WTC11 (cell line): ENCODE results near the gene HES2. TPM values are rescaled to one million over a fixed set of nuclear protein-coding genes. Genes with fewer than 3 reads are reported as not detected.
"Not testable (repeated sequence)": the region's sequence is repeated elsewhere in the genome, so short reads cannot be mapped to it uniquely, and the experiment has no call there.

ENCODE experiments used
- ATAC-seq: fragments of 200-7000 bp; cut with Tn5 transposase; 2 replicates; pipeline ENCODE4 v1.10.0; 2021; ENCODE audit warnings: mild to moderate bottlenecking, moderate library complexity
- CTCF ChIA-PET: fragments of 300-600 bp; sonication (Branson Sonifier 250); formaldehyde crosslinking; loops from one replicate; lab custom pipeline; 2021; ENCODE audit warnings: antibody characterized with exemption; lab: Charles Lee
- POLR2A ChIA-PET: fragments of 350-600 bp; sonication (Branson Sonifier 250); formaldehyde crosslinking; loops from one replicate; lab custom pipeline; 2021; ENCODE audit warnings: antibody characterized with exemption; lab: Charles Lee
- DNase-seq: peaks from one replicate; pipeline ENCODE4 v3.0.0; 2021; ENCODE audit warnings: low spot score
- H3K27ac Mint-ChIP-seq: 2 replicates; pipeline ENCODE4 v1.8.0; 2021; ENCODE audit warnings: mixed read lengths
- H3K27me3 Mint-ChIP-seq: 2 replicates; pipeline ENCODE4 v1.8.0; 2021; ENCODE audit warnings: low read depth, mild to moderate bottlenecking, moderate library complexity, mixed read lengths
- H3K36me3 Mint-ChIP-seq: 2 replicates; pipeline ENCODE4 v1.8.0; 2021; ENCODE audit warnings: mixed read lengths
- H3K4me1 Mint-ChIP-seq: 2 replicates; pipeline ENCODE4 v1.8.0; 2022; ENCODE audit warnings: mixed read lengths
- H3K4me3 Mint-ChIP-seq: 2 replicates; pipeline ENCODE4 v1.8.0; 2021; ENCODE audit warnings: mild to moderate bottlenecking, moderate library complexity, mixed read lengths
- H3K9me3 Mint-ChIP-seq: 2 replicates; pipeline ENCODE4 v1.8.0; 2021; ENCODE audit warnings: mixed read lengths
- ATF1 ChIP-seq: sonication (generic); formaldehyde crosslinking; IDR thresholded peaks from 2 replicates; pipeline ENCODE4 v1.8.1; 2023; ENCODE audit warnings: mild to moderate bottlenecking, moderate library complexity, missing genetic modification reagents
- RELA ChIP-seq: sonication (generic); formaldehyde crosslinking; IDR thresholded peaks from 2 replicates; pipeline ENCODE4 v1.8.1; 2022; ENCODE audit warnings: missing genetic modification reagents, mild to moderate bottlenecking, borderline replicate concordance
- total RNA-seq: library from RNA; stranded (reverse); gene quantifications from 3 replicates; pipeline ENCODE4 v1.2.3, GENCODE V29; 2021
- TF ChIP-seq, protein P1 (sequence below): sonication (generic); formaldehyde crosslinking; IDR thresholded peaks from 2 replicates; pipeline ENCODE4 v1.8.0; 2023; ENCODE audit warnings: mild to moderate bottlenecking, missing genetic modification reagents
- TF ChIP-seq, protein P2 (sequence below): sonication (generic); formaldehyde crosslinking; IDR thresholded peaks from 2 replicates; pipeline ENCODE4 v1.8.0; 2023; ENCODE audit warnings: missing genetic modification reagents, mild to moderate bottlenecking, borderline replicate concordance
- TF ChIP-seq, protein P3 (sequence below): fragments of 200-600 bp; IDR thresholded peaks from 2 replicates; pipeline ENCODE4 v1.8.0; 2022; ENCODE audit warnings: antibody characterized with exemption
- TF ChIP-seq, protein P4 (sequence below): sonication (generic); formaldehyde crosslinking; IDR thresholded peaks from 2 replicates; pipeline ENCODE4 v1.8.0; 2023; ENCODE audit warnings: missing genetic modification reagents
- TF ChIP-seq, protein P5 (sequence below): sonication (generic); formaldehyde crosslinking; IDR thresholded peaks from 2 replicates; pipeline ENCODE4 v1.8.0; 2022; ENCODE audit warnings: mild to moderate bottlenecking, missing genetic modification reagents

Gene HES2
- total RNA-seq, 1 experiment from 2014 or later = 2.7 TPM

DNA sequence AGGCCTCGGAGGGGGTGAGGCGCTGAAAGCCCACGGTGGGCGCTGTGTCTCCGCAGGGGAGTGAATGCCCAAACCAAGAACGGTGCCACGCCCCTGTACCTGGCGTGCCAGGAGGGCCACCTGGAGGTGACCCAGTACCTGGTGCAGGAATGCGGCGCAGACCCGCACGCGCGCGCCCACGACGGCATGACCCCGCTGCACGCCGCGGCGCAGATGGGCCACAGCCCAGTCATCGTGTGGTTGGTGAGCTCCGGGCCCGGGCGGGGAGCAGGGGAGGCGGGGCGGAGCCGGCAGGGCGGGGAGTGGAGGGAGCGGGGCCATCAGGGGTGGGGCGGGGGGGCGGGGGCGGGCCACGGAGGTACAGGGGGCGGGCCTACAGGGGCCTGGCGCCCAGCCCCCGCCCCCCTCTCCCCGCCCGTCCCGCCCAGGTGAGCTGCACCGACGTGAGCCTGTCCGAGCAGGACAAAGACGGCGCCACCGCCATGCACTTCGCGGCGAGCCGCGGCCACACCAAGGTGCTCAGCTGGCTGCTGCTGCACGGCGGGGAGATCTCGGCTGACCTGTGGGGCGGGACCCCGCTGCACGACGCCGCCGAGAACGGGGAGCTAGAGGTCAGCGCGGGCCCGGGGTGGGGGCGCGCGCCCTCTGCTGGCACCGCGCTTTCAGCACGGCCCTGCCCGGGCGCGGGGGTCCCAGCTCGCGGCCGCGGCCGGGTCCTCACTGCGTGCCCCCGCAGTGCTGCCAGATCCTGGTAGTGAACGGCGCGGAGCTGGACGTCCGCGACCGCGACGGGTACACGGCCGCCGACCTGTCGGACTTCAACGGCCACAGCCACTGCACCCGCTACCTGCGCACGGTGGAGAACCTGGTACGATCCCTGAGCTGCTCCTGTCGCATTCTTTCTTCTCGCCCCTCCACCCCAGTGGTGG, 20.7 kb upstream of the HES2 start (continued):
- TF ChIP-seq, protein P1, sequence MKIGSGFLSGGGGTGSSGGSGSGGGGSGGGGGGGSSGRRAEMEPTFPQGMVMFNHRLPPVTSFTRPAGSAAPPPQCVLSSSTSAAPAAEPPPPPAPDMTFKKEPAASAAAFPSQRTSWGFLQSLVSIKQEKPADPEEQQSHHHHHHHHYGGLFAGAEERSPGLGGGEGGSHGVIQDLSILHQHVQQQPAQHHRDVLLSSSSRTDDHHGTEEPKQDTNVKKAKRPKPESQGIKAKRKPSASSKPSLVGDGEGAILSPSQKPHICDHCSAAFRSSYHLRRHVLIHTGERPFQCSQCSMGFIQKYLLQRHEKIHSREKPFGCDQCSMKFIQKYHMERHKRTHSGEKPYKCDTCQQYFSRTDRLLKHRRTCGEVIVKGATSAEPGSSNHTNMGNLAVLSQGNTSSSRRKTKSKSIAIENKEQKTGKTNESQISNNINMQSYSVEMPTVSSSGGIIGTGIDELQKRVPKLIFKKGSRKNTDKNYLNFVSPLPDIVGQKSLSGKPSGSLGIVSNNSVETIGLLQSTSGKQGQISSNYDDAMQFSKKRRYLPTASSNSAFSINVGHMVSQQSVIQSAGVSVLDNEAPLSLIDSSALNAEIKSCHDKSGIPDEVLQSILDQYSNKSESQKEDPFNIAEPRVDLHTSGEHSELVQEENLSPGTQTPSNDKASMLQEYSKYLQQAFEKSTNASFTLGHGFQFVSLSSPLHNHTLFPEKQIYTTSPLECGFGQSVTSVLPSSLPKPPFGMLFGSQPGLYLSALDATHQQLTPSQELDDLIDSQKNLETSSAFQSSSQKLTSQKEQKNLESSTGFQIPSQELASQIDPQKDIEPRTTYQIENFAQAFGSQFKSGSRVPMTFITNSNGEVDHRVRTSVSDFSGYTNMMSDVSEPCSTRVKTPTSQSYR (CRISPR knock-in tag) = no peak
- TF ChIP-seq RELA (CRISPR knock-in tag) = no peak
- TF ChIP-seq, all 79 proteins: peak for 7

DNA sequence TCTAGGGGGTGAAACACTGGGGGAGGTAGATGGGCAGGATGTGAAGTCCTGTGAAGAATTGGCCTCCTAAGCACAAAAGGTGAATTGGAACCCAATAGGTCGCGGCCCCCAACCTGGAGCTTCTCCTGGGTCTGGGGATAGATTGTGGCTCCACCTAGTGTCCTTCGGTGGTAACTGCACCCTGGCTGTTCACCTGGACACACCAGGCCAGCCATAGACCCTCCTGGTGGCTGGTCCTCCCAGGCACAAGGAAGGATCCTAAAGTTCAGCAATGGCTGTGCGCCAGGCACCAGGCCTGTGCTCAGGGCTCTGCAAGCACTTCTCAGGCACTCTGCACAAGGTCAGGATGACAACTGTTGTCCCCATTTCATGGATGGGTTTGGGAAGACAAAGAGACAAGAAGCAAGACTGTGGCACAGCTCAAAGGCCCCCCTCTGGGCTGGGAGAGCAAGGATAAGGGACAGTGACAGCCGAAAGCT, 18.4 kb upstream of the HES2 start:
- ATAC-seq (peak; percentile 78), DNase-seq (peak; percentile 94)
- no peaks in the 10 kb centered on the region for H3K9me3 Mint-ChIP-seq
- peak overlapping the region; percentile 44; the same call in 1 of the 2 replicates for H3K4me3 Mint-ChIP-seq
- H3K27me3 Mint-ChIP-seq = peaks cover 33% of the 10 kb centered on the region
- ChIA-PET CTCF (interaction anchor here (0.5 to 6.3 kb wide), 73 partner anchors 8 to 444 kb away, joined by 3 to 281 read pairs (median 5); partner anchors contain the start of genes ACOT7, ESPN, GPR153 and HES2), POLR2A (interaction anchor here (0.6 kb wide), 1 partner anchor 192 kb away, joined by 3 read pairs; no protein-coding TSS in a partner anchor)
- H3K4me1 Mint-ChIP-seq = peaks cover 28% of the 10 kb centered on the region
- H3K36me3 Mint-ChIP-seq = no peaks in the 10 kb centered on the region
- TF ChIP-seq, protein P2, sequence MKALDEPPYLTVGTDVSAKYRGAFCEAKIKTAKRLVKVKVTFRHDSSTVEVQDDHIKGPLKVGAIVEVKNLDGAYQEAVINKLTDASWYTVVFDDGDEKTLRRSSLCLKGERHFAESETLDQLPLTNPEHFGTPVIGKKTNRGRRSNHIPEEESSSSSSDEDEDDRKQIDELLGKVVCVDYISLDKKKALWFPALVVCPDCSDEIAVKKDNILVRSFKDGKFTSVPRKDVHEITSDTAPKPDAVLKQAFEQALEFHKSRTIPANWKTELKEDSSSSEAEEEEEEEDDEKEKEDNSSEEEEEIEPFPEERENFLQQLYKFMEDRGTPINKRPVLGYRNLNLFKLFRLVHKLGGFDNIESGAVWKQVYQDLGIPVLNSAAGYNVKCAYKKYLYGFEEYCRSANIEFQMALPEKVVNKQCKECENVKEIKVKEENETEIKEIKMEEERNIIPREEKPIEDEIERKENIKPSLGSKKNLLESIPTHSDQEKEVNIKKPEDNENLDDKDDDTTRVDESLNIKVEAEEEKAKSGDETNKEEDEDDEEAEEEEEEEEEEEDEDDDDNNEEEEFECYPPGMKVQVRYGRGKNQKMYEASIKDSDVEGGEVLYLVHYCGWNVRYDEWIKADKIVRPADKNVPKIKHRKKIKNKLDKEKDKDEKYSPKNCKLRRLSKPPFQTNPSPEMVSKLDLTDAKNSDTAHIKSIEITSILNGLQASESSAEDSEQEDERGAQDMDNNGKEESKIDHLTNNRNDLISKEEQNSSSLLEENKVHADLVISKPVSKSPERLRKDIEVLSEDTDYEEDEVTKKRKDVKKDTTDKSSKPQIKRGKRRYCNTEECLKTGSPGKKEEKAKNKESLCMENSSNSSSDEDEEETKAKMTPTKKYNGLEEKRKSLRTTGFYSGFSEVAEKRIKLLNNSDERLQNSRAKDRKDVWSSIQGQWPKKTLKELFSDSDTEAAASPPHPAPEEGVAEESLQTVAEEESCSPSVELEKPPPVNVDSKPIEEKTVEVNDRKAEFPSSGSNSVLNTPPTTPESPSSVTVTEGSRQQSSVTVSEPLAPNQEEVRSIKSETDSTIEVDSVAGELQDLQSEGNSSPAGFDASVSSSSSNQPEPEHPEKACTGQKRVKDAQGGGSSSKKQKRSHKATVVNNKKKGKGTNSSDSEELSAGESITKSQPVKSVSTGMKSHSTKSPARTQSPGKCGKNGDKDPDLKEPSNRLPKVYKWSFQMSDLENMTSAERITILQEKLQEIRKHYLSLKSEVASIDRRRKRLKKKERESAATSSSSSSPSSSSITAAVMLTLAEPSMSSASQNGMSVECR = no peak
- no peak for TF ChIP-seq ATF1 (CRISPR knock-in tag)
- TF ChIP-seq, protein P3, sequence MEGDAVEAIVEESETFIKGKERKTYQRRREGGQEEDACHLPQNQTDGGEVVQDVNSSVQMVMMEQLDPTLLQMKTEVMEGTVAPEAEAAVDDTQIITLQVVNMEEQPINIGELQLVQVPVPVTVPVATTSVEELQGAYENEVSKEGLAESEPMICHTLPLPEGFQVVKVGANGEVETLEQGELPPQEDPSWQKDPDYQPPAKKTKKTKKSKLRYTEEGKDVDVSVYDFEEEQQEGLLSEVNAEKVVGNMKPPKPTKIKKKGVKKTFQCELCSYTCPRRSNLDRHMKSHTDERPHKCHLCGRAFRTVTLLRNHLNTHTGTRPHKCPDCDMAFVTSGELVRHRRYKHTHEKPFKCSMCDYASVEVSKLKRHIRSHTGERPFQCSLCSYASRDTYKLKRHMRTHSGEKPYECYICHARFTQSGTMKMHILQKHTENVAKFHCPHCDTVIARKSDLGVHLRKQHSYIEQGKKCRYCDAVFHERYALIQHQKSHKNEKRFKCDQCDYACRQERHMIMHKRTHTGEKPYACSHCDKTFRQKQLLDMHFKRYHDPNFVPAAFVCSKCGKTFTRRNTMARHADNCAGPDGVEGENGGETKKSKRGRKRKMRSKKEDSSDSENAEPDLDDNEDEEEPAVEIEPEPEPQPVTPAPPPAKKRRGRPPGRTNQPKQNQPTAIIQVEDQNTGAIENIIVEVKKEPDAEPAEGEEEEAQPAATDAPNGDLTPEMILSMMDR = peak; percentile 99
- TF ChIP-seq, protein P4, sequence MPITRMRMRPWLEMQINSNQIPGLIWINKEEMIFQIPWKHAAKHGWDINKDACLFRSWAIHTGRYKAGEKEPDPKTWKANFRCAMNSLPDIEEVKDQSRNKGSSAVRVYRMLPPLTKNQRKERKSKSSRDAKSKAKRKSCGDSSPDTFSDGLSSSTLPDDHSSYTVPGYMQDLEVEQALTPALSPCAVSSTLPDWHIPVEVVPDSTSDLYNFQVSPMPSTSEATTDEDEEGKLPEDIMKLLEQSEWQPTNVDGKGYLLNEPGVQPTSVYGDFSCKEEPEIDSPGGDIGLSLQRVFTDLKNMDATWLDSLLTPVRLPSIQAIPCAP (CRISPR knock-in tag) = no peak
- TF ChIP-seq, protein P5, sequence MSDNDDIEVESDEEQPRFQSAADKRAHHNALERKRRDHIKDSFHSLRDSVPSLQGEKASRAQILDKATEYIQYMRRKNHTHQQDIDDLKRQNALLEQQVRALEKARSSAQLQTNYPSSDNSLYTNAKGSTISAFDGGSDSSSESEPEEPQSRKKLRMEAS (CRISPR knock-in tag) = no peak
- H3K27ac Mint-ChIP-seq = no peak overlapping the region

DNA sequence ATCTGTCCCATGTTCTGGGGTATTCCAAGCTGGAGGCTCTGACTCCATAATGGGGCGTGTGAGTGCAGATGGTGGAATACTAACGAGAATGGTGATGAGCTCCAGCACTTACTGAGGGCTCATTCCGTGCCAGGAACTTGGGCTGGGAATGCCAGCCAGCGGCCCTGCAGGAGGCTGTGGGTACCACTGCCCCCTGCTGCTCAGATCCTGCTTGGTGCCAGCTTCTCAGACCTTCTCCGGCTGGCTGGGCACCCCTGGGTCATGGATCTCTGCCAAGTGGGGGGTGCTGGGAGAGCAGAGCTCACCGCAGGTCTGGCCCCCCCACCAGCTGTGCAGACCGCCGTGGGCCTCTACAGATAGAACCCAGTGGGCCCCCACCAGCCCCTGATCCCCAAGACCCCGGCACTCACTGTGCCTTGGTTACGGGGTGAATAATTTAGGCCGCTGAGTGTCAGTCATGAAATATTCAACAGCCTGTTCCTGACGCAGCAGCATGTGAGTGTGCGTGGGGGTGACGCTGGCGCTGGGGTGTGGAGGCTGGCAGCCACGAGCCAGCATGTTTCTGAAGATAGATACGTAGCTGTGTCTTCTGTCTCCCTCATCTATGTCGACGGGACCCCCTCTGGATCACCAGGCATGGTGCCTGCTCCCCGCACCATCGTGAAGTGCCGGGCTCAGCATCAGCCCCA, 17.4 kb upstream of the HES2 start:
- not testable (repeated sequence) for ATAC-seq

More for the DNA sequence above, 17.4 kb upstream of the HES2 start:
- Mint-ChIP-seq H3K27me3 (peaks cover 31% of the 10 kb centered on the region), H3K4me1 (peaks cover 27% of the 10 kb centered on the region)
- not testable (repeated sequence) for H3K9me3 Mint-ChIP-seq, H3K4me3 Mint-ChIP-seq, H3K36me3 Mint-ChIP-seq, DNase-seq, H3K27ac Mint-ChIP-seq
- ChIA-PET POLR2A (interaction anchor here (0.6 kb wide), 1 partner anchor 191 kb away, joined by 3 read pairs; no protein-coding TSS in a partner anchor), CTCF (interaction anchor here (0.5 to 6.3 kb wide), 71 partner anchors 7 to 443 kb away, joined by 3 to 281 read pairs (median 5); partner anchors contain the start of genes ACOT7, ESPN, GPR153 and HES2)
